Measurements from ENCODE around the gene CYP2W1. TPM values are rescaled to one million over a fixed set of nuclear protein-coding genes. Genes with fewer than 3 reads are reported as not detected.

CYP2W1 gene
- total RNA-seq, 1 donor from 2014 or later = 2.0 TPM

- no peak for TF ChIP-seq POLR2A (IDR thresholded peaks at IDR 0.05)
- TF ChIP-seq CTCF (IDR thresholded peaks at IDR 0.05) = no peak
- no peak for TF ChIP-seq POLR2AphosphoS5 (IDR thresholded peaks at IDR 0.05; ENCODE audit: insufficient read depth in 1 of 2, low read depth in 1 of 2)
- Histone ChIP-seq H3K27me3 (no peaks in the 10 kb centered on the region), H3K9me3 (no peaks in the 10 kb centered on the region), H3K4me3 (no peak overlapping the region), H3K36me3 (no peaks in the 10 kb centered on the region), H3K27ac (no peak overlapping the region), H3K4me1 (peaks cover 18% of the 10 kb centered on the region)
- DNase-seq (ENCODE audit: extremely low spot score in 2 of 2) = no peak
- intact Hi-C loops (cut with DNase I) = no loop called here
Observed at GRCh38 chr7:981793-982510, 1.0 kb upstream of the CYP2W1 start.

GRCh38 chr7:982511-983003, 424 bp upstream of the CYP2W1 start:
- H3K27ac ChIP-seq = no peak overlapping the region
- intact Hi-C loops (cut with DNase I) = no loop called here
- peaks cover 18% of the 10 kb centered on the region for H3K4me1 ChIP-seq
- no peaks in the 10 kb centered on the region for H3K27me3 ChIP-seq
- TF ChIP-seq CTCF (IDR thresholded peaks at IDR 0.05) = no peak
- TF ChIP-seq POLR2AphosphoS5 (IDR thresholded peaks at IDR 0.05; ENCODE audit: insufficient read depth in 1 of 2, low read depth in 1 of 2) = no peak
- no peak for TF ChIP-seq POLR2A (IDR thresholded peaks at IDR 0.05)
- no peaks in the 10 kb centered on the region for H3K9me3 ChIP-seq
- H3K4me3 ChIP-seq = no peak overlapping the region
- DNase-seq (ENCODE audit: extremely low spot score in 2 of 2) = no peak
- H3K36me3 ChIP-seq = no peaks in the 10 kb centered on the region

GRCh38 chr7:983616-984071, 663 bp downstream of the CYP2W1 start:
- TF ChIP-seq POLR2AphosphoS5 (IDR thresholded peaks at IDR 0.05; ENCODE audit: insufficient read depth in 1 of 2, low read depth in 1 of 2) (no peak), CTCF (IDR thresholded peaks at IDR 0.05) (no peak), POLR2A (IDR thresholded peaks at IDR 0.05) (no peak)

GRCh38 chr7:984361-985126, 1.6 kb downstream of the CYP2W1 start:
- DNase-seq (ENCODE audit: extremely low spot score in 2 of 2) = no peak
- TF ChIP-seq POLR2A (IDR thresholded peaks at IDR 0.05) = no peak
- no peak for TF ChIP-seq POLR2AphosphoS5 (IDR thresholded peaks at IDR 0.05; ENCODE audit: insufficient read depth in 1 of 2, low read depth in 1 of 2)
- no peak for TF ChIP-seq CTCF (IDR thresholded peaks at IDR 0.05)
- no peaks in the 10 kb centered on the region for H3K9me3 ChIP-seq
- H3K4me3 ChIP-seq = no peak overlapping the region
- no peaks in the 10 kb centered on the region for H3K27me3 ChIP-seq
- H3K27ac ChIP-seq = no peak overlapping the region
- peaks cover 26% of the 10 kb centered on the region for H3K4me1 ChIP-seq
- no peaks in the 10 kb centered on the region for H3K36me3 ChIP-seq
- intact Hi-C loops (cut with DNase I) = no loop called here

More at GRCh38 chr7:983616-984071, 663 bp downstream of the CYP2W1 start:
- Histone ChIP-seq H3K4me3 (no peak overlapping the region), H3K27me3 (no peaks in the 10 kb centered on the region), H3K27ac (no peak overlapping the region), H3K9me3 (no peaks in the 10 kb centered on the region), H3K4me1 (peaks cover 24% of the 10 kb centered on the region), H3K36me3 (no peaks in the 10 kb centered on the region)
- intact Hi-C loops (cut with DNase I) = no loop called here
- DNase-seq (ENCODE audit: extremely low spot score in 2 of 2) = no peak

GRCh38 chr7:985127-985416, 2.1 kb downstream of the CYP2W1 start:
- Histone ChIP-seq H3K4me3 (no peak overlapping the region), H3K27me3 (no peaks in the 10 kb centered on the region), H3K27ac (no peak overlapping the region), H3K36me3 (no peaks in the 10 kb centered on the region), H3K4me1 (peaks cover 26% of the 10 kb centered on the region), H3K9me3 (no peaks in the 10 kb centered on the region)
- no peak for DNase-seq (ENCODE audit: extremely low spot score in 2 of 2)
- TF ChIP-seq POLR2A (IDR thresholded peaks at IDR 0.05) = no peak
- no peak for TF ChIP-seq POLR2AphosphoS5 (IDR thresholded peaks at IDR 0.05; ENCODE audit: insufficient read depth in 1 of 2, low read depth in 1 of 2)
- TF ChIP-seq CTCF (IDR thresholded peaks at IDR 0.05) = no peak
- intact Hi-C loops (cut with DNase I) = no loop called here

Measured in vagina (tissue), 2 donors.